Effector memory CD4-positive, alpha-beta T cell (primary cell): ENCODE measurements around the gene CNTN4.
"Not testable (repeated sequence)": the region's sequence is repeated elsewhere in the genome, so short reads cannot be mapped to it uniquely, and the experiment has no call there.

Experiments used
- DNase-seq, 3 donors: peaks; one replicate each; pipeline ENCODE4 v3.0.0-alpha.2; 2020
- H3K27ac ChIP-seq: 2 replicates; pipeline ENCODE4 v1.7.0; 2013; ENCODE audit warnings: mild to moderate bottlenecking, low read length, moderate library complexity; ENCODE audit not compliant: insufficient read depth, poor library complexity, severe bottlenecking
- H3K27me3 ChIP-seq: replicated peaks from 2 replicates; pipeline ENCODE4 v1.7.0; 2013; ENCODE audit warnings: mild to moderate bottlenecking, low read length; ENCODE audit not compliant: insufficient read depth, control insufficient read depth, poor library complexity, severe bottlenecking
- H3K36me3 ChIP-seq: 2 replicates; pipeline ENCODE4 v1.7.0; 2013; ENCODE audit warnings: mild to moderate bottlenecking, low read length, moderate library complexity; ENCODE audit not compliant: control insufficient read depth, insufficient read depth
- H3K4me1 ChIP-seq: 2 replicates; pipeline ENCODE4 v1.7.0; 2013; ENCODE audit warnings: low read length, mild to moderate bottlenecking; ENCODE audit not compliant: control insufficient read depth, insufficient read depth, poor library complexity, severe bottlenecking
- H3K4me3 ChIP-seq: 2 replicates; pipeline ENCODE4 v1.7.0; 2013; ENCODE audit warnings: low read length, low read depth, mild to moderate bottlenecking; ENCODE audit not compliant: insufficient read depth, poor library complexity, severe bottlenecking
- H3K9me3 ChIP-seq: 2 replicates; pipeline ENCODE4 v1.7.0; 2013; ENCODE audit warnings: mild to moderate bottlenecking, low read length, moderate library complexity; ENCODE audit not compliant: control insufficient read depth
- total RNA-seq, 3 donors: gene quantifications; one replicate each; lab custom pipeline; 2026; lab: John Stamatoyannopoulos, UW

CNTN4 gene
- 0 reads per million in 3 donors for total RNA-seq

DNA sequence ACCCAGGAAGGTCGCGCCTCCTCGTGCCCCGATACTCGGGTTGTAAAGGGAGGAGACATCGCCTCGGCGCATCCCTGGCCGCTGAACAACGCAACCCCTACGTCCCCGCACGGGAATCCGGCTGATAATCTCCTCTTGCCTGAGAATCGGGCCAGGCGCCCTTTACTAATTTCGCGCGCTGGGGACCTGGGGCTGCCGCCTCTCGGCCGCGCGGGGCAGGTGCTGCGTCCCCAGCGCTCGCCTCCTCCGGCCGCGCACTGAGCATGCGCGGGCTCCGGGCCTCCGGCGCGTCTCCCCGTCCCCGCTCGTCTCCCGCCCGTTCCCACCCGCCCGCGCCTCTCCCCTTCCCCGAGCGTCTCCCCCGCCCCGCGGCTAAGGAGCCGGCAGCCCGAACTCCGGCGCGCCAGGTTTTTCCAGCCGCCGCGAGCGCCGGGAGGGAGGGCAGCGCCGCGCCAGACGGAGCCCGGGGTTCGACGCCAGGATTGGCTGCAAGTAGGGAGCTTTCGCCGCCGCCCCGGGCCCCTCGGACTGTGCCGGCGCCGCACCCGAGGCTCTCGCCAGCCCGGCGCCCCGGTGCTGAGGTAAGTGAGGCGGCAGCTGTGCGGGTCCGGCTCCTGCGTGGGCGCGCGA lies at the start of gene CNTN4:
Gene CNTN4 (plus strand): TSS at position 469 of the 630 bp plus-strand sequence.
- Histone ChIP-seq H3K27me3 (peaks cover 8% of the 10 kb centered on the region), H3K4me1 (peaks cover 2% of the 10 kb centered on the region), H3K9me3 (no peaks in the 10 kb centered on the region), H3K27ac (no peak within 1 kb of the TSS), H3K4me3 (no peak within 1 kb of the TSS), H3K36me3 (no peaks in the 10 kb centered on the region)
- DNase-seq, result no peak

DNA sequence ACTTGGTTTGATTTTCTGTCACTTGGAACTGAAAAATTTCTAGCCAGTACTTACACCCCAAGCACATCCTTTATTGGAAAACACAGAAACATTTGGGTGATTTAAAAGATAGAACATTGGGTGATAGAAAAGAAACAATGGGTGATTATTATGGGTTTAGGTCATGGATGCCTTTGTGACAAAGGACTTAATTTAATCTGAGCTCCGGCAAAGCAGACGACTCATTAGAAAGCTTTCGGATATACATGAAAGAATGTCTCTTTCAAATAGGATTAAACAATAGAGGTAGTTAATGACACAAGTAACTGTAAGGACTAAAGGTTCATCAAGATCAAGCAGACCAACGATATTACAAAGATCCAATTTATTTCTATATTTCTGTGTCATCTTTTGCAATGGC lies 37.3 kb upstream of the CNTN4 start:
- no peaks in the 10 kb centered on the region for H3K9me3 ChIP-seq
- H3K27ac ChIP-seq, result no peak overlapping the region
- no peak for DNase-seq
- no peak overlapping the region for H3K4me3 ChIP-seq
- no peaks in the 10 kb centered on the region for H3K4me1 ChIP-seq
- no peaks in the 10 kb centered on the region for H3K36me3 ChIP-seq
- H3K27me3 ChIP-seq, result no peaks in the 10 kb centered on the region

DNA sequence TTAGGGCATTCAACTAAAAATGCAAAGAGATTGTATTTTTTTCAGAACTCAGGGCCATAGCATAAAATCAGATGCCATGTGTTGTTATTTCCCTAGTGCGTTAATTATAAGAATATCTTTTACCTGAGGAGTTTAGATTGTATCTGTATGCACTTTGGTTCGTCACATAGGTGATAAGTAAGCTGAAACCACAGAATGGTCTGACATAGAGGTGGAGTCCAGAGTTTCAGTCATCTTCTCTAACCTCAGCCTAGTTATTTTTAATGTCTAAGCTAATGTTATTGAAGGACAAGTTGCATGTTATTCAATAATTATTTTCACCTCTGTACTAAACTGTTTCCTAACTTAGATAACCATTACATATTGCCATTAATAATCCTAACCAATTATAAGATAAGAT lies 27.1 kb upstream of the CNTN4 start:
- no peaks in the 10 kb centered on the region for H3K36me3 ChIP-seq
- H3K4me1 ChIP-seq, result no peaks in the 10 kb centered on the region
- no peak for DNase-seq
- no peaks in the 10 kb centered on the region for H3K27me3 ChIP-seq
- H3K9me3 ChIP-seq, result no peaks in the 10 kb centered on the region
- H3K27ac ChIP-seq, result no peak overlapping the region
- no peak overlapping the region for H3K4me3 ChIP-seq

DNA sequence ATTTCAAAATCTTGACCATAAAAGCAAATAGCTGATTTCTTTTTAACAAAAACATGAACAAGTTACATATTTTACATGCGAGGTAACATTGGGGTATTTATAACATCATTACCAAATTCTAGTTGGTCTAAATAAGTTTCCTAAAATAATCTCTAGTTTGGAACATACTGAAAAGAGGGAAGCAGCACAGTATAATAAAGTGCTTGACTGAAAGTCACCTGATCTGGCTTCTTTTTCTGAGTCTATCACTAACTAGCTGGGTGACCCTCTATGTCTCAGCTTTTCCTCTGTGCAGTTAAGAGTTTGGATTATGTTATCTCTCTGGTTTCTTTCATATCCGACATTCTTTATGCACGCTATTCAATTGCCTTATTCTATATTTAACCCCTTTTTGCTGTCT lies 19.8 kb upstream of the CNTN4 start:
- no peaks in the 10 kb centered on the region for H3K27me3 ChIP-seq
- H3K4me1 ChIP-seq, result no peaks in the 10 kb centered on the region
- H3K9me3 ChIP-seq, result no peaks in the 10 kb centered on the region
- H3K27ac ChIP-seq, result no peak overlapping the region
- no peak for DNase-seq
- H3K36me3 ChIP-seq, result no peaks in the 10 kb centered on the region
- no peak overlapping the region for H3K4me3 ChIP-seq

DNA sequence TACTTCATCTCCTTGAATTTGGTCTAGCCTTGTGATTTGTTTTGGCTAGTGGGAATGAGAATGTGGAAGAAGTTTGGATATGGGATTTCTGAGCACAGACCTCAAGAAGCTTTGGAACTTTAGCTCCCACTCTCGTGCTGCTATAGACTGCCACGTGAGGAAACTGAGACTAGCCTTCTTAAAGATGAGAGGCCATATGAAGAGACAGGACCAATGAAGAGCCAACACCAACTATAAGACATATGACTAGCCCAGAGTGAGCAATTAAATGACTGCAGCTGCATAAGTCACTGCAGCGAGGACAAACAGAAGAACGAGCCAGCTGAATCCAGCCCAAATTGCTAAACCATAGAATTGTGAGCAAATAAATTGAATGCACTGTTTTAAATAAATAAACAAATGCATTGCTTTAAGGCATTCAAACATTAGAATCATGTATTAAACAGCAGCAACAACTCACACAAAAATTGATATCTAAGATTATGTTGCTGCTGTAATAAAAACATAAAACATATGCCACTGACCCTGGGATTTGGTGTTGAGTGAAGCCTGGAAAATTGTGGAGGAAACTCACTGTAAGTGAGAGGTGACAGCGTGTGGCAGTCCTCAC lies 15.7 kb upstream of the CNTN4 start:
- Histone ChIP-seq H3K4me1 (no peaks in the 10 kb centered on the region), H3K27ac (no peak overlapping the region)

DNA sequence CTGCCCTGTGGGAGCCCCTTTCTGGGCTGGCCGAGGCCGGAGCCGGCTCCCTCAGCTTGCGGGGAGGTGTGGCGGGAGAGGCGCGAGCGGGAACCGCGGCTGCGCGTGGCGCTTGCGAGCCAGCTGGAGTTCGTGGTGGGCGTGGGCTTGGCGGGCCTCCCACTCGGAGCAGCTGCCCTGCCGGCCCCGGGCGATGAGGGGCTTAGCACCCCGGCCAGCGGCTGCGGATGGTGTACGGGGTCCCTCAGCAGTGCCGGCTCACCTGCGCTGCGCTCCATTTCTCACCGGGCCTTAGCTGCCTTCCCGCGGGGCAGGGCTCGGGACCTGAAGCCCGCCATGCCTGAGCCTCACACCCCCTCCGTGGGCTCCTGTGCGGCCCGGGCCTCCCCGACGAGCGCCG lies 15.1 kb upstream of the CNTN4 start:
- H3K4me3 ChIP-seq, H3K27me3 ChIP-seq, DNase-seq, H3K36me3 ChIP-seq, H3K9me3 ChIP-seq, H3K4me1 ChIP-seq, H3K27ac ChIP-seq: not testable (repeated sequence)

More for the DNA sequence above, 15.7 kb upstream of the CNTN4 start:
- Histone ChIP-seq H3K9me3 (no peaks in the 10 kb centered on the region), H3K27me3 (no peaks in the 10 kb centered on the region), H3K36me3 (no peaks in the 10 kb centered on the region), H3K4me3 (no peak overlapping the region)
- DNase-seq, result no peak

DNA sequence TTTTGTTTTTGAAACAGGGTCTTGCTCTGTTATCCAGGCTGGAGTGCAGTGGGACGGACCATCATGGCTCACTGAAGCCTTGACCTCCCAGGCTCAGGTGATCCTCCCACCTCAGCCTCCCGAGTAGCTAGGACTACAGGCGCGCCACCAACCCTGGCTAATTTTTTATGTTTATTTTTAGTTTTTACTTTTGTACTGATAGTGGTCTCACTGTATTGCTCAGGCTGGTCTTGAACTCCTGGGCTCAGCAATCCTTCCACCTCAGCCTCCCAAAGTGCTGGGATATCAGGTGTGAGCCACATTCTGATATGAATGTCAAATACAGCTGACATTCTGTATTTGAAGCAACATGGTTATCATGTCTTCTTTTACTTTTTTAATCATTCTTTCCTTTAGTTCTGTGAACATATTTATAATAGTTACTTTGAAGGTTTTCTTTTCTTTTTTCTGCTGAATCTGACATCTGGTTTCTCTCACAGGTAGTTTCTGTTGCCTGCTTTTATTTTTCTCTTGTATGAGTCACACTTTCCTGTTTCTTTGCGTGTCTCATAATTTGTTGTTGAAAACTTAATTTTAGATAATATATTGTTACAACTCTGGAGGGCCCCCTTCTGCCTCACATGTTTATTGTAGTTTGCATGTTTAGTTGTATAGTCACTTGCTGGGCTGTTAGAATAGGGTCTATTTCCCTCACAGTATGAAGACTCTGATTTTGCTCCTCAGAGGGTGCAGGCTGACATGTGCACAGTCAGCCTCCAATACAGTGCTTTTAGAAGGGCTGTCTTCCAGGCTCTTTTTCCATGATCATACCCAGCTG lies 8.4 kb upstream of the CNTN4 start:
- no peaks in the 10 kb centered on the region for H3K4me1 ChIP-seq
- DNase-seq, result no peak
- no peaks in the 10 kb centered on the region for H3K9me3 ChIP-seq
- no peaks in the 10 kb centered on the region for H3K36me3 ChIP-seq
- H3K27ac ChIP-seq, result no peak overlapping the region
- H3K4me3 ChIP-seq, result no peak overlapping the region
- H3K27me3 ChIP-seq, result no peaks in the 10 kb centered on the region

DNA sequence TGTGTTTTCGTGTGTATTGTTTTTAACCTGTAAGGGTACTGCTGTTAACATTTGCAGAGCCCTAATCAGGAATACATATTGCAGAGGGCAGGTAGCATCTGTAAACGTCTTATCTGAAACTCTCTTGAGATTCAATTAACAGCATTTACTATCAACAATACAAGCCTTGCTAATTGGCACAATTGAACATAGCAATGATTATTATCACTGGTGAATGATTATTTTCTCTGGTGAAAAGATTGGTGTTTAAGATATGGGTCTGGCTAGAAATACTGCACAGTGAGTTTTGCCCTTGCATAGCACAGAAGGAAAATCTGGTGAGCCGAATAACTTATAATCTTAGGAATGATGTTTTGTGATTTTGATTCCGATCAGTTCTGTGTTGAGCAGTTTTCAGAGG lies 5.9 kb upstream of the CNTN4 start:
- Histone ChIP-seq H3K27ac (no peak overlapping the region), H3K4me3 (no peak overlapping the region)
- DNase-seq, result no peak

DNA sequence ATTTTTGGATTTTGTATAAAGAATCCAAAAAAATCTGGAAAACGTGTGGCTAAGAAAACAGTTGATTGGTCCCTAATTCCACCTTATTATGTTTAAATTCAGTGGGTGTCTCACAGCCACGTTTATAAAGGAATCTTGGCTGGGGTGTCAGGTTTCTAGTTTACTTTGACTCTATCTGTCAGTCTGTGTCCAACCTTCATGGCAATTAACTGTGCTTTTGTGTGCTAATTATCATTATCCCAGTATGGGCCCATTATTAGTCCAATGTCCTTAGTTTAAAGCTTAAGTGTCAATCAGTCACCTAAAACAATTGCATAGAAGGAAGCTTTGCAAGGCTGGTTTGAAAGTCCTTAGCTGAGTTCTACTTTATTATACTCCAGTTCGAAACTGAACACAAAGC lies 3.7 kb upstream of the CNTN4 start:
- H3K27me3 ChIP-seq, result peaks cover 8% of the 10 kb centered on the region
- H3K27ac ChIP-seq, result no peak overlapping the region
- no peaks in the 10 kb centered on the region for H3K36me3 ChIP-seq
- no peak overlapping the region for H3K4me3 ChIP-seq
- H3K9me3 ChIP-seq, result no peaks in the 10 kb centered on the region
- no peak for DNase-seq
- H3K4me1 ChIP-seq, result peaks cover 2% of the 10 kb centered on the region

More for the DNA sequence above, 5.9 kb upstream of the CNTN4 start:
- H3K36me3 ChIP-seq, result no peaks in the 10 kb centered on the region
- H3K4me1 ChIP-seq, result no peaks in the 10 kb centered on the region
- no peaks in the 10 kb centered on the region for H3K27me3 ChIP-seq
- no peaks in the 10 kb centered on the region for H3K9me3 ChIP-seq

DNA sequence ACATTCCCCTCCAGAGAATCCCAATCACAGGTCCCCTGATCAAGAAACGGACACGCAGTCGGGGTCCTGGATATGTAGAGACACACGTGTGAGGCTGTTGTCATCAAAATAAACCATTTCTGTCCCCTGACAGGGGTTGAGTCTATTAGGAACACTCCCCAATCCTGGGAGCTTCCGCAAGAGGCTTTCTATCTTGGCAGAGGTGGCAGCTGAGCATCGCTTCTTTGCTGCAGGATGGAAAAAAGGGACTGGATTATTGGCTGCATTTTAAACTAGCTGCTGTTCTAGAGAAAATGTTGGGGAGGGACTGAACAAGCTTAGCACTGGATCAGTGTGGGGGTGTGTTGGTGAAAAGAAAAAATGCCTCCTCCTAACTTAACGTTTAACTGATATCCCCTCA lies 2.5 kb upstream of the CNTN4 start:
- DNase-seq, result no peak
- peaks cover 2% of the 10 kb centered on the region for H3K4me1 ChIP-seq
- H3K27ac ChIP-seq, result no peak overlapping the region
- H3K27me3 ChIP-seq, result peaks cover 8% of the 10 kb centered on the region
- H3K9me3 ChIP-seq, result no peaks in the 10 kb centered on the region
- H3K36me3 ChIP-seq, result no peaks in the 10 kb centered on the region
- no peak overlapping the region for H3K4me3 ChIP-seq
